ENCODE results near the gene FOXD4. TPM values are rescaled to one million over a fixed set of nuclear protein-coding genes. Genes with fewer than 3 reads are reported as not detected.
"Not testable (repeated sequence)": the region's sequence is repeated elsewhere in the genome, so short reads cannot be mapped to it uniquely, and the experiment has no call there.

The FOXD4 gene
- total and polyA plus RNA-seq, 8 donors: 0.13 to 0.84 (median 0.50) TPM

DNA sequence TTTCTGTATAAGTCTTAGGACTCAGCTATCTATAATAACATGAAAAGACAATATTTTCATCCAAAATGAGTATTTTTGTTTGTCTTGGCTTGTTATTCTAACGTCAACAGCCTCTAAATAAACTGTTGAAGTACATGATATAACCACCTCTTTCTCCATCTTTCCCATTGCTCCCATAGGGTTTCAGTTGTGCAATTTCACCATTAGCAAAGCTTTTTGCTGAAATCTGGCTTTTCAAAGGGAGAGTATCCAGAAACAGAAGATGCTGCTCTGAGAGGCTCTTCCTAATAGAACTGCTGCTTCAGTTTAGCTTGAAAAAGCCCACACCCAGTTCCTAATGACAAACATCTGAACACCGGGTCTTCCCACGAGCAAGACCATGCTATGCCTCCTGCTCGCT is 31.1 kb downstream of the FOXD4 start:
- intact Hi-C loops (cut with DNase I); H3K27me3 ChIP-seq; DNase-seq; H3K9me3 ChIP-seq; ATAC-seq; H3K4me1 ChIP-seq; H3K4me3 ChIP-seq; H3K36me3 ChIP-seq; H3K27ac ChIP-seq: not testable (repeated sequence)

DNA sequence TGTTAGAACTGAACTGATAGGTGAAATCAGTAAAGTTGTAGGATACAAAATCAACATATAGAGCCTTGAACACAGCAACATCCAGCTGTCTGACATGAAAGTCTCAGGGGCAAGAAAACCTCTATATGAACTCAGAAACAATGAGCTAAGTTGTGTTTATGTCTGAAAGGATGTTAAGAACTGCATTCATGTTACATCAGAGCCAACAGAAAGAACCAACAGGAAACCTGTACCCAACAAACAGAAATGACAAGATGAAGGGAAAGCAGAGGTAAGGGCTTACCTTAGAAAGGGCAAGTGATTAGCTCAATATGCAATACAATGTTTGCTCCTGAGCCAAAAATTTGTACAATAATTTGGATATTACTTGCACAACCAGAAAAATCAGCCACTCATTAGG is 31.5 kb downstream of the FOXD4 start:
- H3K27ac ChIP-seq; intact Hi-C loops (cut with DNase I); H3K27me3 ChIP-seq; DNase-seq; H3K4me3 ChIP-seq; H3K4me1 ChIP-seq; ATAC-seq; H3K36me3 ChIP-seq; H3K9me3 ChIP-seq: not testable (repeated sequence)

DNA sequence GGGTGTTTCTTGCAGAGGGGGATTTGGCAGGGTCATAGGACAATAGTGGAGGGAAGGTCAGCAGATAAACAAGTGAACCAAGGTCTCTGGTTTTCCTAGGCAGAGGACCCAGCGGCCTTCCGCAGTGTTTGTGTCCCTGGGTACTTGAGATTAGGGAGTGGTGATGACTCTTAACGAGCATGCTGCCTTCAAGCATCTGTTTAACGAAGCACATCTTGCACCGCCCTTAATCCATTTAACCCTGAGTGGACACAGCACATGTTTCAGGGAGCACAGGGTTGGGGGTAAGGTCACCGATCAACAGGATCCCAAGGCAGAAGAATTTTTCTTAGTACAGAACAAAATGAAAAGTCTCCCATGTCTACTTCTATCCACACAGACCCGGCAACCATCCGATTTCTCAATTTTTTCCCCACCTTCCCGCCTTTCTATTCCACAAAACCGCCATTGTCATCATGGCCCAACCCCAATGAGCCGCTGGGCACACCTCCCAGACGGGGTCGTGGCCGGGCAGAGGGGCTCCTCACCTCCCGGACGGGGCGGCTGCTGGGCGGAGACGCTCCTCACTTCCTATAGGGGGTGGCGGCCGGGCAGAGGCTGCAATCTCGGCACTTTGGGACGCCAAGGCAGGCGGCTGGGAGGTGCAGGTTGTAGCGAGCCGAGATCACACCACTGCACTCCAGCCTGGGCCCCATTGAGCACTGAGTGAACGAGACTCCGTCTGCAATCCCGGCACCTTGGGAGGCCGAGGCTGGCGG is 35.1 kb downstream of the FOXD4 start:
- DNase-seq; H3K27ac ChIP-seq; ATAC-seq; H3K36me3 ChIP-seq; H3K4me1 ChIP-seq; H3K27me3 ChIP-seq; intact Hi-C loops (cut with DNase I); H3K4me3 ChIP-seq; H3K9me3 ChIP-seq: not testable (repeated sequence)

DNA sequence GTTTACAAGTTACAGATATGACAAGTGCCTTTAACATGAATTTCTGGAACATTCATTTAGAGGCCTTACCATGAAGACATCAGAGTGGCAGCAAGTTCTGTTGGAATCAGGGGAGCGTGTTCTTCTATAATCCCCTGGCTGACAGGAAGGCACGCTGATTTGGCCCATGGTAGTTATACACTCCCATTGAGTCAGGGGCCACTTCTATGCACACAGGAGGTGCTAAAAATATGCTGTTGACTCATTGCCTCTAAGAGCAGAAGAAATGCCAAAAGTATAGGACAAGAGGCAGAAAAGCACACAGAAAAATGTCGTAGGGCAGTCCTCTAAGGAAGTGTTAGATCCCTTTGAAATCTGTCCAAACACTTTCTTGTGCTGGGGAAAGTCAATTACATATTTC is 39.9 kb downstream of the FOXD4 start:
- peak; percentile 37 for ATAC-seq

DNA sequence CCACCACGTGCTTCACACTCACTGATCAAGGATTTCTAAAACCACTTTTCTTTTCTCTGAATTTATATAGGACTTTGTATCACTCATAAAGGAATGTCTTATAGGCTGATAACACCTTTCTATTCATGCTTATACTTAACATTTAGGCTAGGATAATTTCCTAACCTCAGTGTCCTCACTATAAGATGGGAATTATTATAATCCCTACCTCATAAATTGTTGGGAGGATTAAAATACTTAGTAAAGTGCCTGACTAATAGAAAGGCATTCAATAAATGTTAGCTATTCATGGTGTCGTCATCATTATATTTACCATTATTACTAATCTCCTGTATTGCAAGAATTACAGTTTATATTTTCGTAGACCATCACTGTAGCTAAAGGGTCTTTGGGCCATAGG is 41.8 kb downstream of the FOXD4 start:
- H3K9me3 ChIP-seq; intact Hi-C loops (cut with DNase I); ATAC-seq; H3K27ac ChIP-seq; H3K36me3 ChIP-seq; H3K4me1 ChIP-seq; H3K4me3 ChIP-seq; DNase-seq: not testable (repeated sequence)
- peaks cover 0 to 13% of the 10 kb centered on the region in 2 donors for H3K27me3 ChIP-seq

More for the DNA sequence above, 39.9 kb downstream of the FOXD4 start:
- H3K4me3 ChIP-seq; H3K9me3 ChIP-seq; H3K4me1 ChIP-seq; H3K27me3 ChIP-seq; H3K36me3 ChIP-seq; H3K27ac ChIP-seq; DNase-seq; intact Hi-C loops (cut with DNase I): not testable (repeated sequence)

DNA sequence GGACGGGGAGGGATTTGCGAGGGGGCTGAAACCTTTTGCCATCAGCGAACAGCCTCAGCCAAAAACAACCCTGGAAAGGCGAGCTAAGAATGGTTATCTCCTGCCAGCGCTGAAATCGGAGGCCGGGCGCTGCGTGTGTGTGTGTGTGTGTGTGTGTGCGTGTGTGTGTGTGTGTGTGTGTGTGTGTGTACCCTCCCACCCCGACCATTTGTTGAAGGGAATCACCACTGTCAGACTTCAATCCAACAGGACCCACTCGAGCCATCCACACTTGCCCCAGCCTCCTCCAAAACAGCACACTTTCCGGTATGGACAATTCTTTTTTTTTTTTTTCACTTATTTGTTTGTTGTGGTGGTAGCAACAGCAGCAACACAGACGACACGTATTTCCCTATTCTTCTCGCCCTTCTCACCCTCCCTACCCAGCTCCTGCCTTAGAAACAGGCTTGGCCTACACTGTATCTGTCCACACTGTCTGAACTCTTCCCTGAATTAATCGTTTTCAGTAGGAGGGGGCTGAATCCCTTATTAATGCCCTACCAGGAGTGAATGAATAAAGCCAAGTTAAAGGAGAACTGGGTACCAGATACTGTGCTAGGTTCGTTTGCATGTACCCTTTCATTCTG is 44.2 kb downstream of the FOXD4 start:
- H3K4me1 ChIP-seq; H3K36me3 ChIP-seq; DNase-seq; H3K9me3 ChIP-seq; intact Hi-C loops (cut with DNase I); H3K27ac ChIP-seq: not testable (repeated sequence)
- peaks cover 0 to 13% of the 10 kb centered on the region in 2 donors for H3K27me3 ChIP-seq
- H3K4me3 ChIP-seq: peak overlapping the region; percentile 22 to 34
- peak; percentile 52 for ATAC-seq

DNA sequence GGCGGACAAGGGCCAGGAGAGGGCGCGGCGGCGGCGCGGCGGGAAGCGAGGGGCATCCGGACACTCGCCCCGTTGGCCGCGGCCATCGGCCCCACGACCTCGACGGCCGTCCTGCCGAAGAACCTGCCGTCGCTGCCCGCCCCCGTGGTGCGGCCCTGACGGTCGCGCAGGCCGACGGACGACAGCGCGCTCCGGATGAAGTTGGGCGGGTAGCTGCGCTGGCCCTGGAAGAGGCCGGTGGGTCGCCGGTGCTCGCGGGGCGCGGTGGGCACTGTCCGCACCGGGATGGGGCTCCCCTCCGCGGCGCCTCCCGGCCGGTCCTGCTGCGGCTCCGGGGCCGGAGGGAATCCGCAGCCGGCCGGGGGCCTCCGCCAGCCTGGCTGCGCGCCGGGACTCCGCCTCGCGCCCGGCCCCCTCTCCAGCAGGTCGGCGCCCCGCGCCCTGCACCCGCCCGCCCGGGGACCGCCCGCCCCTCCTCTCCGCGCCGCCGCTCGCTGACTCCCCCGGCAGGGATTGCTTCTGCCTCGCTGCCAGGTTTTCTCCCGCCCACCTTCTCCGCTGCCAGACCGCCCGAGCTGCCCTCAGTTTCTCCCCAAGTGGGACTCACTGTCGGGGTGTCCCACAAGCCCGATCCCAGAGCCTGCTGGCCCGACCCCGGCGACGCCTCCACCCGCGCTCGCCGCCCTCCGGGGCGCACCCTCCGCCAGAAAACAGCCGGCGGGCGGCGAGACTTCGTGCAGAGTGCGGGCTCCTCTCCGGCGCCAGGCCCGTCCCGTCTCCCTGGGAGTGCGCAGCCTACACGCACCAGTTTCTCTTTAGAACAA is 44.9 kb downstream of the FOXD4 start:
- H3K4me1 ChIP-seq; intact Hi-C loops (cut with DNase I); H3K9me3 ChIP-seq; H3K36me3 ChIP-seq: not testable (repeated sequence)
- ATAC-seq (peak; percentile 70), DNase-seq (peak; percentile 14 to 78 (median 24))
- peak overlapping the region in 1 of 2 donors; percentile 13 for H3K27ac ChIP-seq
- H3K4me3 ChIP-seq: peak overlapping the region; percentile 29 to 34
- peaks cover 0 to 13% of the 10 kb centered on the region in 2 donors for H3K27me3 ChIP-seq

Other genes starting within 250 kb of the FOXD4 start
- 10 to 100 TPM; 10.5 to 10.9 TPM for gene WASHC1, start 89.0 kb downstream of the FOXD4 start, total RNA-seq
- gene WASHC1, start 89.0 kb downstream of the FOXD4 start, polyA plus RNA-seq (ENCODE audit: insufficient read length in 6 of 6): 10 to 100 TPM; 12.0 to 36.0 (median 22.4) TPM
- 10 to 100 TPM; 20.3 to 32.2 TPM for gene ZNG1A, start 60.6 kb upstream of the FOXD4 start, total RNA-seq
- gene ZNG1A, start 60.6 kb upstream of the FOXD4 start, polyA plus RNA-seq (ENCODE audit: insufficient read length in 6 of 6): 10 to 100 TPM; 61.1 to 76.4 (median 70.4) TPM
- gene DOCK8, start 96.4 kb upstream of the FOXD4 start, total RNA-seq: 10 to 100 TPM; 40.6 to 95.9 TPM
- 1 to 10 TPM; 5.9 to 8.9 (median 8.1) TPM for gene DOCK8, start 96.4 kb upstream of the FOXD4 start, polyA plus RNA-seq (ENCODE audit: insufficient read length in 6 of 6)